Sigmoid colon (tissue), 7 donors: ENCODE data around the gene PGLYRP4. TPM values are rescaled to one million over a fixed set of nuclear protein-coding genes. Genes with fewer than 3 reads are reported as not detected.

ENCODE experiments used
- DNase-seq: peaks from one replicate; pipeline ENCODE4 v3.0.0-alpha.2; 2019
- H3K27ac ChIP-seq, 4 donors: fragments of 200-600 bp; sonication (generic); one replicate each; pipeline ENCODE4 v1.5.1; 2016 to 2019; ENCODE audit warnings: mild to moderate bottlenecking in 1 of 4
- H3K27me3 ChIP-seq, 3 donors: fragments of 200-600 bp; sonication (generic); one replicate each; pipeline ENCODE4 v1.5.1; 2019; ENCODE audit warnings: mild to moderate bottlenecking in 1 of 3
- H3K36me3 ChIP-seq, 4 donors: fragments of 200-600 bp; sonication (generic); one replicate each; pipeline ENCODE4 v1.5.1; 2016 to 2019
- H3K4me1 ChIP-seq, 4 donors: fragments of 200-600 bp; sonication (generic); one replicate each; pipeline ENCODE4 v1.5.1; 2017 to 2019
- H3K4me3 ChIP-seq, 4 donors: fragments of 200-600 bp; sonication (generic); one replicate each; pipeline ENCODE4 v1.5.1; 2017 to 2019; ENCODE audit warnings: mild to moderate bottlenecking in 2 of 4, moderate library complexity in 1 of 4
- H3K9me3 ChIP-seq, 4 donors: fragments of 200-600 bp in 3 of 4; sonication (generic) in 3 of 4; one replicate each; pipeline versions ENCODE4 v1.5.1 to v1.6.1; 2013 to 2019
- CTCF ChIP-seq, 4 experiments: fragments of 450-650 bp in 3 of 4; fragments of 200-600 bp in 1 of 4; IDR thresholded peaks; one replicate each; pipeline ENCODE4 v1.5.1; 2016 to 2019; ENCODE audit warnings: antibody characterized with exemption in 4 of 4, mild to moderate bottlenecking in 3 of 4, moderate library complexity in 2 of 4
- EP300 ChIP-seq, 4 donors: sonication (generic); formaldehyde crosslinking; IDR thresholded peaks; one replicate each; pipeline ENCODE4 v1.6.1; 2017; ENCODE audit warnings: antibody characterized with exemption in 4 of 4
- POLR2A ChIP-seq, 2 donors: fragments of 450-650 bp; IDR thresholded peaks; one replicate each; pipeline ENCODE4 v1.6.1; 2016; ENCODE audit warnings: antibody characterized with exemption in 2 of 2, mild to moderate bottlenecking in 2 of 2, moderate library complexity in 2 of 2
- POLR2AphosphoS5 ChIP-seq, 4 donors: sonication (generic); formaldehyde crosslinking; IDR thresholded peaks; one replicate each; pipeline ENCODE4 v1.6.1; 2017; ENCODE audit warnings: antibody characterized with exemption in 4 of 4
- WGBS, 2 donors: extraction: QIAGEN DNeasy Blood & Tissue Kit; methylation state at CpG; one replicate each; pipeline ENCODE4 v1.1.7; 2013; 5-methylcytosine and 5-hydroxymethylcytosine counted together
- intact Hi-C: fragments of 100-400 bp; cut with DNase I; formaldehyde crosslinking; loops from one replicate; pipeline ENCODE4 v1.15.1; 2023
- polyA plus RNA-seq, 3 donors: library from polyadenylated mRNA; stranded (reverse); fragments of 200-250 nt; gene quantifications; one replicate each; pipeline ENCODE4 v1.2.3, GENCODE V29; 2013
- total RNA-seq, 4 donors: library from RNA; depleted of rRNA; stranded (reverse); fragments of >200 nt; gene quantifications; one replicate each; pipeline ENCODE4 v1.1.0, GENCODE V29; 2016
- donor health status: healthy with polysubstance abuse.
- donor health status: Bipolar disorder and iron deficiency.
- donor health status: healthy.

The PGLYRP4 gene
- total and polyA plus RNA-seq, 7 donors = 1.1 TPM; not detected in 6

- Histone ChIP-seq H3K4me3 (no peak overlapping the region), H3K9me3 (no peaks in the 10 kb centered on the region), H3K27ac (no peak overlapping the region), H3K36me3 (no peaks in the 10 kb centered on the region), H3K27me3 (no peaks in the 10 kb centered on the region), H3K4me1 (no peaks in the 10 kb centered on the region)
- DNase-seq = no peak
- intact Hi-C loops = no loop called here
- TF ChIP-seq POLR2A (IDR thresholded peaks at IDR 0.05) (no peak), EP300 (IDR thresholded peaks at IDR 0.05) (no peak), CTCF (IDR thresholded peaks at IDR 0.05) (no peak), POLR2AphosphoS5 (IDR thresholded peaks at IDR 0.05) (no peak)
- 47 to 64% methylated on average over 2 of the region's 2 CpGs for WGBS, 2 donors
Measured at GRCh38 chr1:153368495-153368894, 19.9 kb upstream of the PGLYRP4 start.

GRCh38 chr1:153367090-153367489, 18.4 kb upstream of the PGLYRP4 start:
- H3K9me3 ChIP-seq = no peaks in the 10 kb centered on the region
- no peak for TF ChIP-seq POLR2AphosphoS5 (IDR thresholded peaks at IDR 0.05)
- intact Hi-C loops = no loop called here
- no peak for DNase-seq
- no peaks in the 10 kb centered on the region for H3K27me3 ChIP-seq
- WGBS, 2 donors = 71 to 74% methylated on average over 2 of the region's 2 CpGs
- no peaks in the 10 kb centered on the region for H3K4me1 ChIP-seq
- no peak overlapping the region for H3K4me3 ChIP-seq
- no peaks in the 10 kb centered on the region for H3K36me3 ChIP-seq
- H3K27ac ChIP-seq = no peak overlapping the region

GRCh38 chr1:153366261-153366660, 17.6 kb upstream of the PGLYRP4 start:
- H3K9me3 ChIP-seq = no peaks in the 10 kb centered on the region
- intact Hi-C loops = no loop called here
- TF ChIP-seq POLR2AphosphoS5 (IDR thresholded peaks at IDR 0.05) = no peak
- TF ChIP-seq POLR2A (IDR thresholded peaks at IDR 0.05) = no peak
- no peak for TF ChIP-seq CTCF (IDR thresholded peaks at IDR 0.05)
- no peak for TF ChIP-seq EP300 (IDR thresholded peaks at IDR 0.05)
- no peak overlapping the region for H3K4me3 ChIP-seq
- no peaks in the 10 kb centered on the region for H3K4me1 ChIP-seq
- WGBS, 2 donors = 82 to 87% methylated on average over 6 of the region's 6 CpGs
- no peaks in the 10 kb centered on the region for H3K36me3 ChIP-seq
- no peak for DNase-seq
- H3K27ac ChIP-seq = no peak overlapping the region
- H3K27me3 ChIP-seq = no peaks in the 10 kb centered on the region

- H3K27ac ChIP-seq = no peak overlapping the region
- no peak overlapping the region for H3K4me3 ChIP-seq
- DNase-seq = no peak
- no peaks in the 10 kb centered on the region for H3K27me3 ChIP-seq
- intact Hi-C loops = no loop called here
- H3K4me1 ChIP-seq = no peaks in the 10 kb centered on the region
- no peak for TF ChIP-seq POLR2AphosphoS5 (IDR thresholded peaks at IDR 0.05)
- no peak for TF ChIP-seq POLR2A (IDR thresholded peaks at IDR 0.05)
- no peak for TF ChIP-seq CTCF (IDR thresholded peaks at IDR 0.05)
- TF ChIP-seq EP300 (IDR thresholded peaks at IDR 0.05) = no peak
- H3K9me3 ChIP-seq = no peaks in the 10 kb centered on the region
- WGBS, 2 donors = 83 to 89% methylated on average over 8 of the region's 8 CpGs
- H3K36me3 ChIP-seq = no peaks in the 10 kb centered on the region
Measured at GRCh38 chr1:153365696-153366095, 17.1 kb upstream of the PGLYRP4 start.

GRCh38 chr1:153364766-153365666, 16.4 kb upstream of the PGLYRP4 start:
- no peaks in the 10 kb centered on the region for H3K4me1 ChIP-seq
- no peak for DNase-seq
- TF ChIP-seq EP300 (IDR thresholded peaks at IDR 0.05) = no peak
- TF ChIP-seq POLR2AphosphoS5 (IDR thresholded peaks at IDR 0.05) = no peak
- no peak for TF ChIP-seq CTCF (IDR thresholded peaks at IDR 0.05)
- TF ChIP-seq POLR2A (IDR thresholded peaks at IDR 0.05) = no peak
- H3K27ac ChIP-seq = no peak overlapping the region
- H3K9me3 ChIP-seq = no peaks in the 10 kb centered on the region
- H3K36me3 ChIP-seq = no peaks in the 10 kb centered on the region
- 78% methylated on average over 12 of the region's 12 CpGs for WGBS, 2 donors
- H3K27me3 ChIP-seq = no peaks in the 10 kb centered on the region
- H3K4me3 ChIP-seq = no peak overlapping the region
- intact Hi-C loops = no loop called here
